GM19043 (cell line): ENCODE results near the gene ABL1.

Experiments
- ATAC-seq: cut with Tn5 transposase; IDR thresholded peaks from one replicate; pipeline ENCODE4 v1.9.1; 2021; ENCODE audit warnings: low read depth; ENCODE audit not compliant: unreplicated experiment

The ABL1 gene

GRCh38 chr9:130887494-130888144 lies 52.6 kb downstream of the ABL1 start:
- no peak for ATAC-seq

GRCh38 chr9:130888146-130888885 lies 53.3 kb downstream of the ABL1 start:
- ATAC-seq = no peak

DNA sequence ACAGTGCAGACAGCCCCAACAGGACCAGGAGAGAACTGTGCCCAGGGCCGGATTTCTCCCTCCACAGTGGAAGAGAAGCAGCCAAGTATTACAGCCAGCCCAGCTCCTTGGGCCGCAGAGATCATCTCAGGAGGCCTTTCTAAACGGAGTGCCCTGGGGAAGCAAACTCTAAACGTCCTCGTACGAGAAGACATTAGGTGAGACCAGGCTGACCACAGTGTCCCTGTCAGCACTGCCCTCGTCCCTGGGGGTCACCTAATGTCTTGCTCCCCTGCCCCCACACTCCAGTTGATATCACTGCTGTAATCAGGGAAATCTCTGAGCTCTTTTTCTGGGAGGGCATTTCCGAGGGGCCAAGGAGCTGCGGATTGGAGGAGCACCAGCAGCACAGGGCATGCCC lies 55.1 kb downstream of the ABL1 start:
- ATAC-seq = no peak

DNA sequence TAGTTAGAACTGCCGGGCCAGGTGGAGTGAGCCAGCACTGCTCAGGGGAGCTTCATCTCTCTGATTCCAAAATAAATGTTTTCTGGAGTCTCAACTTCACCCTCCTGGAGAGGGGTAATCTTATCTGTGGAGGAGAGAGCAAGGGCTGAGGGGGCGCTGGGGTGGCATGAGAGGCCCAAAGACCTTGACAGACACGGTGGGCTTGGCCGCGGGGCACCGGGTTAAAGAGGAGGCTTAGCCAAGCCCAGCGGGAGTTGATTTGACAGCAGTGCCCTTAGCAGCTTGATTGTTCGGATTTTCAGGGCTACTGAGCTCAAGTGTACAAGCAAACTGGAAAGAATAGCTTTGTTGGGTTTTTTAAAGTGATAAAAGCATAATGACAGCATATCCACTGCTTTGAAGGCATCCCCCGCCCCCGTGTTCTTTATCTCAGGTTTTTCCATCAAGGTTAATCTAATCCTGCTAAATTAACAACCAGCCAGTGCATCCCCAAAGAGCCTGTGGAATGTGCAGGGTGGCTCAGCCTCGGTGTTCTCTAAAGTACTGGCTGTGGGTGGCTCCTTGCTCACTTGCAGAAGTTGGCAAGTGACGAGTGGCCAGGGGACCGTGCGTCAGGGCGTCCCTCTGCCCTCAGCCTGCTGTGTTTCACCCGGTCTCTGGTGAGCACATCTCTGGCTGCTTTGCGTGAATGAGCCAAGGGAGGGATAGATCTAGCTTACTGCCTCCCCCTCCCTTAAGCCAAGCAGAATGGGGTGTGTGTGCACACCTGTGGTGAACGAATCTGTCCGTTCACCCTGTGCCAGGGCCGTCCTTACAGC lies 56.0 kb downstream of the ABL1 start:
- ATAC-seq = no peak

- no peak for ATAC-seq
Observed at GRCh38 chr9:130891688-130892476, 56.8 kb downstream of the ABL1 start.

DNA sequence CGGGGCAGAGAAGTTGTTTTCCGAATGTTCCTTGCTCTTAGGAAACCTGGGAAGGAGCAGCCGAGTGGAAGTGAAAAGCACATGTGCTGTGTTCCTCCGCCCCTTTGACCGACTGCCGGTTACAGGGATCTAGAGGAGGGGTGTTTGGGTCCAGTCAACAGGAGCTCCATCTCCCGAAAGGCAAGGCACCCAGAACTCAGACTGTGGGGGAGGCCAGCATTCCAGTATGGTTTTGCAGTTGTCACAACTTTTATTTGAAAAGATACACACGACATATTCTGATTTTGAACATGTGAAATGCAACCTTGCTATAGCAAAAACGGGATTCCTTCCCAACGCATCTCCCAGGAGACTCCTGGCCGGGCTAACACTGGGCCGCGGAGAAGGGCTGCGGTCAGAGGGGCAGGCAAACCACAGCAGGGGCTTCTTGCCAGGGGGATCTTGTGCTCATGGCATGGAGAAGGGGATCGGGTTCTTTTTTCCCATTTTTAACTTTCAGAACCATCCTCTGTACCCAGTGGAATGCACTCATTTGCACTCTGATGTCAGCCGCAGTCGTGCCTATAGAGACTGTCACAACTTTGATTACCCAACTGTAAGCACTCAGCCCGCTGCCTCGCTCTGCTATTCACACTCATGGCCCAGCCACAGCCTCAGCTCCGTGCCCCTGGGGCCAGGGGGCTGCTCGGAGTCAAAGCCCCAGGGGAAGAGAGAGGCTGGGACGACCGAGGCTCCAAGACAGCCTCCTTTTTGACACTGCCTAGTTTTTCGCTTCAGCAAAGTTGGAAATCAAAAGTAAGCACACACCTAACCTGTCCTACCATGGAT lies 57.6 kb downstream of the ABL1 start:
- ATAC-seq = no peak

DNA sequence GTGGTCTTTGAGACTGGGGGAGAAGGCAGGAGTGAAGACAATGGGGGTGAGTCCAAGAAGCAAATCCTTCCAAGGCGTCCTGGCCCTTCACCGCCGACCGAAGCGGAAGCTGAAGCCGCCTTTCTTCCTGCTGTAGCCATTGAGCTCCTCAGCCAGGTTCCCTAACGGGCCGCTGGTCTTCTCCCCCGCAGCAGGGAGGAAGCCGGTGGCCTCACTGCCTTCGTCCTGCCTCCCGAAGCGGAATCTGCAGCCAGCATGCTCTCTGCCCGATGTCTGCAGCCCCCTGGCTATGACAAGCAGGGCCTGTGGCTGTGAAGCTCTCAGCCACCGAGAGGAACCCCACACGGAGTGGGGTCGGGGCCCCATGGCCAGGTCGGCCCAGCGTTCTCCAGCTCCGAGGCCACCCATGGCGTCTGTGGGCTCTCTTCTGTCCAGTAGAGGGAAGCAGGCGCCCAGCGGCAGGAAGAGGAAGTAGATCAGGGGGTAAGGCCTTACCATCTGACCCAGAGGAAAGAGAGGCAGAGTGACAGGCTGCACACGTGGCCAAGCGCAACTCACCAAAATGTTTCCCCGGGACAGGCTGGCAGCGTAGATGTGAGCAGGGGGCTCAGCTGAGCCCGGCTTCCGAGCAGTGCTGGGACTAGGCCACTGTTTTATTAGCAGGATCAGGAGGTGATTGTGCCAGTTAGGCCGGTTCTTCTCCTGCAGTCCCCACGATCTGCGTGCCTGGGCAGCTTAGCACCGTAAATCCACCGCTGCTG lies 58.5 kb downstream of the ABL1 start:
- no peak for ATAC-seq

DNA sequence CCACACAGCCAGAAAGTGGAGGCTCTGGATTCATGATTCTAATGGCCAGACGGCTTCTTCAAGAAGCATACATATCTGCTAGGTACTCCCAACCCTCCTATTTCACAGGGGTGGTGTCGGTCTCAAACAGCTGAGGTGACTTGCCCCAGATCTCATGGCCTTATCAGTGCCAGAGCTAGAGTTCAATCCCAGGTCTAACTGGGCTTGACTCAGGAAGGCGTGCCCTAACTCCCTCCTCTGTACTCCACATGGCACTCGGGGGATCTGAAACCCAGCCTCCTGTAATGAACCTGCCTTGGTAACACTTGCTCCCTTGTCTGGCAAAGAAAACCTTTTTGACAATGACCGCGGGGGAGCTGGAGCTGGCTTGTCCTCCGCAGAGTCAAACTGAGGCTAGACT lies 59.5 kb downstream of the ABL1 start:
- ATAC-seq = no peak

DNA sequence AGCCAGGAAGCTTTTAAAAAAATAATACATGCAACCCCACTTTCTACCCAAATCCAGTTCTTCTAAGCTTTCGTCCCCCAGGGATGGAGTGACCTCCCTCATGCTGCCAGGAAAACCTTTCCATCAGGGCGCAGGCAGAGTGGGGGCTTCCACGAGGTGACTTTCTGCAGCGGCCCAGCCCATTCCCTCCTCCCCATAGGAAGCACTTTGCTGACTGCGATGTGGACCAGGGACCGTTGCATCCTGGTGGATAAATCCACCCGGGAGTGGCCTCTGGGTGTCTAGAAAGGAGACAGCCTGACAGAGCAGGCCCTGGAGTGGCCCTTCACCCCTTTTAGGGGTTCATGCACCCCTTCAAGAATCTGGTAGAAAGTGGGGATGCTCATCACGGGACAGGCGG lies 60.0 kb downstream of the ABL1 start:
- ATAC-seq = no peak

GRCh38 chr9:130895481-130896232 lies 60.6 kb downstream of the ABL1 start:
- no peak for ATAC-seq

- ATAC-seq = no peak
Observed at GRCh38 chr9:130896233-130897014, 61.4 kb downstream of the ABL1 start, which contains the start of gene QRFP. Gene QRFP, minus strand, starts transcription at chr9:130896812. Its CDS starts 2,974 bp downstream, at chr9:130893838.

DNA sequence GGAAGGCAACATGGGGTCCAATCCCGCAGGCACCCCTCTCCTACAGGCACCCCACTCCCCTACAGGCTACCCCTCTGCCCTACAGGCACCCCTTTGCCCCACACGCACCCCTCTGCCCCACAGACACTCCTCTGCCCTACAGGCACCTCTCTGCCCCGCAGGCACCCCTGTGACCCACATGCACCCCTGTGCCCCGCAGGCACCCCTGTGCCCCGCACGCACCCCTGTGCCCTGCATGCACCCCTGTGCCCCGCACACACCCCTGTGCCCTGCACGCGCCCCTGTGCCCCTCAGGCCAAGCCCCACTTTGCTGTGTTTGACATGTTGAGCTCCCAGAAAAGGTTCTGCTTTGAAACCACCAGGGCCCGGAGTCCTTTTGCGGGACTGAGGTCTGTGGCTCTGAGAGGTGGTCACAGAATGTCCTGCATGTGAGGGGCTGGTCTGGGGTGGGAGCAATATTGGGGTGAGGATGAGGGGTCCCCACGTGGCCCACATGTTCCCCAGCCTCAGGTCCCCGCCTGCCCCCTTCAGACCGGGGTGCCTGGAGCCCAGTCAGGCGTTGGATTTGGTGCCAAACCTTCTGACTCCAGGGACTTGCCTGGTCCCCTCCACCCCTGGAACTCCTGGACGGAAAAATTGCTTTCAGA lies 62.2 kb downstream of the ABL1 start:
- ATAC-seq = no peak

GRCh38 chr9:130897848-130898551 lies 62.9 kb downstream of the ABL1 start:
- no peak for ATAC-seq

GRCh38 chr9:130898552-130898852 lies 63.4 kb downstream of the ABL1 start:
- no peak for ATAC-seq

- ATAC-seq = no peak
Observed at GRCh38 chr9:130899051-130899748, 64.1 kb downstream of the ABL1 start.
